HTERT RPE-1 (cell line): Measurements from ENCODE around the gene ZNF202.
"Not testable (repeated sequence)": the region's sequence is repeated elsewhere in the genome, so short reads cannot be mapped to it uniquely, and the experiment has no call there.

ENCODE experiments used
- in situ Hi-C: fragments of 300-500 bp; cut with MboI; formaldehyde crosslinking; loops from 4 replicates; pipeline ENCODE4 v1.14.3; 2020; ENCODE audit warnings: low sequenced_read_pairs

ZNF202 gene

DNA sequence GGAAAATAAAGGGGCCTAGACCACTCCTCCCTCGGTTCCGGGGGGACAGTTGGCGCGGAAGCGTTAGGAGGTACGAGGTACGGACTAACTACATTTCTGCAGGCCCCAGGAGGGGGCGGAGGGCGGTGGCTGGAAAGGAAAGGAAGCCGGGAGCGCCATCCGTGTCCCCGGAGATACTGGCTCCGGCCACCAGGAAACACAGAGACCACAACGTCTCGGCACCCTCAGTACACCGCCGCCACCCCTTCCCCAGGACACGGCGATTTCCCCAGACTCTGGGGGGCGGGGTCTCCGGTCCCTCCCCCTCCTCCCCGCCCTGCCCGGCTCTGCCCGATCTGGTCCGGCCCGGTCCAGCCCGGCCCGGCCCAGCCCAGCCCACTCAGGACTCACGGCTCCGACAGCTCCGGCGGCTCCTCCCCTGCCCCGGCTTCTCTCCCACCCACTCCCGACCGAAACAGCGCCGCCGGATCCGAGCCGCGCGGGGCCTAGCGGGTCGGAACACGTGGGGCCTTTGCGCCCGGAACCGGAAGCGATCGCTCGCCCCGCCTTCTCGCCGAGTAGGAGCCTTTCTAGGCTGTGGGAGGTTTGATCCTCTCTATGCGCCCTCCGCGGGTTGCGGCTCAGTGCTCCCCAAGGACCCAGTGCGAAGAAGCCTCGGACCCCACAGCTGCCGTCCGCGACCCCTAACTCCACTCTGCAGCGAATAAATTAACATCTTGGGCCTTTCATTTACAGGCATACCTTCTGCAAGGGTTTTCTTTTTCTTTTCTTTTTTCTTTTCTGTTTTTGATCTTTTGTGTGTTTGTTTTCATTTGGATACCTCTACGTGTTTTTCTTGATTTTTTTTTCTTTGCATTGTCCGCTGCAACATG, at the start of gene ZNF202:
Gene ZNF202, minus strand, starts transcription at position 502 of the 872 bp plus-strand sequence. CDS start 10,772 bp downstream, outside the sequence.
- in situ Hi-C loops: no loop called here

DNA sequence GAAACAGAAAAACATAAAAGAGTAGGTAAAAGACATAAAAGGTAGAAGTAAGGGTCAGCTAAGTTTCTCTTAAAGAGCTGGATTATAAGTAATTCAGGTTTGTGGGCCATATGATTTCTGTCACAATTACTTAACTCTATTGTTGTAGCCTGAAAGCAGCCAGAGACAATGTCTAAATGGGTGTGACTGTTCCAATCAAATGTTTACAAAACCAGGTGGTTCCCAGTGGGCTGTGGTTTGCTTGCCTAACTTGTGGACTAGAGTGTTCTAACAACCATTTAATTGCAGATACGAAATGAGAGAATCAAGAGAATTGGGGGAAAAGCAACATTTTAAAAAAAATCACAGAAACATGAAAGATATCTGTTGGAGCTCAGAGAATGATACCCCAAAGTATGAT, 42.1 kb upstream of the ZNF202 start:
- in situ Hi-C loops: no loop called here

DNA sequence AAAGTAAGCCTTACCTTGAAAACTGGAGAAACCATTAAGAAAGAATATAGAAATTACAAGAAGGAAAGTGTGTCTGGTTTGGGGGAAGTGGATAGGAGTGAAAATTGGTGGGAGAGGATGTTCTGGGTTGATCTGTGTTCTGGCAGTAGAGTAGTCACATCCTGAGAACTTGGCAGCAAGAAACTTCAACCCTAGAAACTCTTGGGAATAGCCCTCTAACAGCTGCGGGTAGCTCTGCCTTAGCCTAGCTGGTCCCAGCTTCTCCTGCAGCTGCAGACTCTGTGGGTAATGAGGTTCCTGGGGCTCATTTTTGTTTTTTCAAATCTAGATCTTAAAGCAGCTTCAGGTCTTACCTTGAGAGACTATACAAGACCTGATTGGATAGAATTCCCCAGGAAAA, 37.1 kb upstream of the ZNF202 start:
- in situ Hi-C loops: no loop called here

DNA sequence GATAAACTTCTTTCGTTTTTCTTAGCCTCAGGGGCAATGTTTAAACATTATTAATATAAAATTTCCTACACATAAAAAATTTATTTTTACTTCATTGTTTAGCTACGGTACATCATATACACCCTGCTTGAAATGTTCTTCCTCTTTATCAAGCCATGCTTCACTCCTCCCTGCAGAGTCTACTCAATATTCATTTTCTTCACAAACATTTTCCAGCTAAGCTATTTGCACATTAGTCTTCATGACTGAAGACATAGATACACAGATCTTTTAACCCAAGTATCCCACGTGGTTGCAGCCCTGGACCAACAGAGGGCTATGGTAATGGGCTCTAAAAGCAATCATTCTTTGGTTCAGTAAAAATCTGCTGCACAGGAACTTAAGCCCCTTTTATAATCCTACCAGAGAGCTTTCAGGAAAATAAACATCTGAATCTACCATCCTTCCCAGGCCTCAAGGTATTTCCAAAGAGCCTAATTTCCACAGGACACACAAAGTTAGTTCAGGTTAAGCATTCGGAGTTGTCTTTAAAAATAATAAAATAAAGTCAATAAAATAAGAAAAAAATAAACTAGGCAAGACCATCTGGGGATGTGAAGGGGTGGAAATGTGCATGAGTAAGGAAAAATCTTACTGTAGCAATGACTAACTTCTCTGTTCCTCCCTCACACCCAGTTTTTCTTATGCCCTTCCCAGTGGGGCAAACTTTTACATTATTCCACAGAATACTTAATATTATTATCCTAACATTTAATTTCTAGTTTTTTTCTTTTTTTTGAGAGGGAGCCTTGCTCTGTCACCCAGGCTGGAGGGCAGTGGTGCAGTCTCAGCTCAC, 34.5 kb upstream of the ZNF202 start:
- in situ Hi-C loops: no loop called here

DNA sequence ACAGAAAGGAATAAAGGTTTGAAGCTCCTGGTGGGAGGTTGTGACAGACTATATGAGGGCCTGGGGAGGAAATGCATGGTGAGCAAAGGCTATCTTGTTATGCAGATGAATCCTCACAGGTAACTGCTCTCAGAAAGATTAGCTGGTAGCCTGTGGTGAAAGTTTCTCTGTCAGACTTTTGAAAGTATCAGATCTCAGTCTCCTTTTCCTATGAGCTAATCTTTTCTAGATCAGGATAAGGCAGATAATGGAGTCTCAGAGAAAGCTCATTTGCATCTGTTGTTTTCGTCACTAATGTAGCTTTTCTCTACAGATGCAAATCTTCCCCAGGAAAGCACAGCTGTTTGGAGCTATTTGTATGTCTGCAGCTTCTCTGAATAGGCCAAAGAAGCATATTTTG, 33.8 kb upstream of the ZNF202 start:
- in situ Hi-C loops: no loop called here

DNA sequence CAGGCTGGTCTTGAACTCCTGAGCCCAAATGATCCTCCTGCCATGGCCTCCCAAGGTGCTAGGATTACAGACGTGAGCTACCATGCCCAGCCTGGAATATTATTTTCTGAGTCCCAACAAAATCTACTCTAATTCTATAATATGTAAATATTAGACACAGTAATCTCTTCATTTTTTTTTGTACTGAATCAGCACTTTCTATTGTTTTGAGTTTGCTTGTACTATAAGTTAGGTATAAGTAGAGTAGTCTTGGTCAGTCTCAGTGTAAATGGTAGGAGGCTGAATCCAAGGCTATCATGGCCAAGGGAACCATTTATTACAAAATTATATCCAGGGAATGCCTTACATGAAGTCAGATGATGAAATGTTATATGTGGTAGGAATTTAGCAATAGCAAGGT, 32.5 kb upstream of the ZNF202 start:
- in situ Hi-C loops: no loop called here

DNA sequence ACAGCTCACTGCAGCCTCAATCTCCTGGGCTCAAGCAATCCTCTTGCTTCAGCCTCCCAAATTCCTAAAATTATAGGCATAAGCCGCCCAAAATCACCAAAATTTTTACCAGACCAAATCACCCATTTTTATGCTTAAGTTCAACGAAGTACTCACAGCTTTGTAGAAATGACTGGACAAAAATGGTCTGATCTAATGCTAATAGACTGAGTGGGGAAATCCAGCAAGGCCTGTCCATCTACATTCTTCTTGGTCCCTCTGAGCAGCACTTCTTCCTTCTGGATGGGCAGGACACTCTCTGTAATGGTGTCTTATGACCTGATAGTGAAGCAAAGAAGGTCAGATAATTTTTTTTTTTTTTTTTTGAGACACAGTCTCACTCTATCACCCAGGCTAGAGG, 31.6 kb upstream of the ZNF202 start:
- in situ Hi-C loops: no loop called here

DNA sequence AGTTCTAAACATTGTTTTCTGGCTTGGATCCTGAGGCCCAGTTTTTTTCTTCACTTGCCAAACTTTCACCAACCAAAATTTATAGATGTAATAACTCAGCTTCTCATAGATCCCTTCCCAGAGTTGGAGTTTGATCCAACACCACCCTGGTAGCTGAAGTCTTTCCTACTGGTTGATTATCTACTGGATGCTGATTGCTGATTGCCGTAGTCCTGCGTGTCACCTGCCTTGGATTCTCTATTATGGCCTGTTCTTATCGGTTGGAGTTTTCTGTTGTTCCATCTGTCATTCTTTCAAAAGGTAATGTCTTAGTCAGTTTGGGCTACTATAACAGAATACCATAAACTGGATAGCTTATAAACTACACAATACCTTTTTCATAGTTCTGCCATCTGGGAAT, 30.2 kb upstream of the ZNF202 start:
- in situ Hi-C loops: no loop called here

DNA sequence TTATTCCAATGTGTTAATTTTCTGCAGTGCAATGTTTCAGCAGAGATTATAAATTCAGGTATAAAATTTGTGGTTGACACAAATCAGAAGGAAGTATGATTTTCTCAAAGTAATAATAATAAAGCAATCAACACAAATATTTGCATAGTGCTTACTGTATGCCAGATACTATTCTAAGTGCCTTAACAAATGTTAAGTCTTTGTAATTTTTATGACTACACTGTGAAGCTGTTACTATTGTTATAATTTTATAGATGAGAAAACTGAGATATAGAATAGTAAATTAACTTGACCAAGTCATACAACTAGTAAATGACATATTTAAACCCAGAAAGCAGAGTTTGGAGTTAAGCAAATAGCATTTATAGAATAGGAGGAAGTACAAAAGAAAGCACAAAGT, 29.3 kb upstream of the ZNF202 start:
- in situ Hi-C loops: no loop called here

DNA sequence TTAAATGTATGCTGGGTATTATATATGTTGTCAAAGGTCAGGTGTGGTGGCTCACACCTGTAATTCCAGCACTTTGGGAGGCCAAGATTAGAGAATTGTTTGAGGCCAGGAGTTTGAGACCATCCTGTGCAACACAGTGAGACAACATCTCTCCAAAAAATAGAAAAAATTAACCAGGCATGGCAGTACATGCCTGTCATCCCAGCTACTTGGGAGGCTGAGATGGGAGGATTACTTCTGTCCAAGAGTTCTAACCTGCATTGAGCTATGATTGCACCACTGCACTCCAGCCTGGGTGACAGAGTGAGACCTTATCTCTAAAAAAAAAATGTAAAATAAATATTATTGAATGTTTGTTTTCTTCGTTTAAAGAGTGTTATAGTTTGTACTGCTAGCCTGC, 24.1 kb upstream of the ZNF202 start:
- in situ Hi-C loops: no loop called here

DNA sequence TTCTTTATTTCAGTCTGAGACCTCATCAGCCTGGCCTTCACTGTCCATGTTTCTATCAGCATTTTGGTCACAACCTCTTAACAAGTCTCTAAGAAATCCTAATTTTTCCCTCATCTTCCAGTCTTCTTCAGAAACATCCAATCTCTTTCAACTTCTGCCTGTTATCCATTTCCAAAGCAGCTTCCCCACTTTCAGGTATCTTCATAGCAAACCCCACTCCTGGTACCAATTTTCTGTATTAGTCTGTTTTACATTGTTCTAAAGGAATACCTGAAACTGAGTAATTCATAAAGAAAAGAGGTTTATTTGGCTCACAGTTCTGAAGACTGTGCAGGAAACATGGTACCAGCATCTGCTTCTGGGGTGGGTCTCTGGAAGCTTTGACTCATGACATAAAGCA, 21.0 kb upstream of the ZNF202 start:
- in situ Hi-C loops: no loop called here

DNA sequence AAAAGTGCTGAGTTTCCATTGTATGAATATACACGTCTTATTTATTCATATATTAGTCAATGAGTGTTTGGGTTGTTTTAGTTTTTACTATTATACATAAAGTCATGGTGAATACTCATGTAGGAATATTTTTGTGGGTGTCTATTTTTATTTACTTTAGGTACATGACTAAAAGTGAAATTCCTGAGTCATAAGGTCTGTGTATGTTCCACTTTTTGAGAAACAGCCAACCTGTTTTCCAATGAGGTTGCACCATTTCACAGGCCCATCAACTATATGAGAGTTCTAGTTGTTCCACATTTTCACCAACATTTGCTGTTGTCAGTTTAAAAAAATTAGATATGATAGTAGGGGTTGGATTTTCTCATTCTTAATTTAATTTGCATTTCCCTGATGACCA, 19.4 kb upstream of the ZNF202 start:
- in situ Hi-C loops: no loop called here

DNA sequence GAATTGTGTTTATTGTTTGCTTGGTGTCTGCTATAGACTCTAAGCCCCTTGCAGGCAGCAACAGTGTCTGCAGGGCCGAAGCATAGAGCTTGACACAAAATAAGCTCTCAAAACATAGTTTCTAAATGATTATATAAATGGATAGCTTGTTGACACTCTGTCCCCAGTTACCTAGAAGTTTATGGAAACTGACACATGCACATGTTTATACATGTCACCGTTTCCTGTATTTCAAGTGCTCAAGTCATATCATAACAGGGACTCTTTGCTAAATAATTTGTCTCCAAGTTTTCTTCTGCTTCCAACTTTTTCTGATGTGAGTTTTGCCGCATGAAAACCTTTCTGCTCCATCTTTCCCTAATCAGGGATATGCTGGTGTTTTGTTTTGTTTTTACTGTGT, 16.5 kb upstream of the ZNF202 start:
- in situ Hi-C loops: no loop called here

DNA sequence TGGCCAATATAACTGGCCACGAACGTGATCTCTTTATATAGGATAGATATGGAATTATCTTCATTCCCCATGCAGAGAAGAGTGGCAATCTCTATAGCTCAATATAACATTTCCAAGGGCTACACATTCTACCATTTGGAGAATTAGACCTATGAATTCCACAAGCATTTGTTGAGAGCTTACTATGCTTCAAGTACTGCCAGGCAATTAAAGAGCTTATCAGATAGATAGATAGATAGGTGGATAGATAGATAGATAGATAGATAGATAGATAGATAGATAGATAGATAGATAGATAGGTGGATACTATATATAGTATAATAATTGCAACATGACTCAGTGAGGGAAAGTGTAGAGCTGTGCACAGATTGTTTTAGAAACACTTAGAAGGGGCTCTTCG, 14.4 kb upstream of the ZNF202 start:
- in situ Hi-C loops: no loop called here

DNA sequence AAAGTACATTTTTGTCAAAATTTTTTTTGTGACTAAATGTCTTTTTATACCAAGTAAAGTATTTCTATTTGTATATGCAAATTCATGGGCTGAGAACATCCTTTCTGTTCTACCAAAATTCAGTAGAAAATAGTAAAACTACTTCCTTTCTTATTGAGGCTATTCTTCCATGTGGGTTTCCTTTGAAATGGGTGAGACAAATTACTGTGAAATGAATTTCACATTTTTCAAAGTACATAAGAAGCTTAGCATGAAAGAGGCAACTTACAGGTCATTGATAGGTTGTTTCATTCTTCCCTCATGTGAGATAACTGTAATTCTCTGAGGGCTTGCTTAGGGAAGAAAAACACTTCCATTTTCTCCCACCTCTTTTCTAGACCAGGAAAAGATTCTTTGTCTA, 13.9 kb upstream of the ZNF202 start:
- in situ Hi-C loops: no loop called here

DNA sequence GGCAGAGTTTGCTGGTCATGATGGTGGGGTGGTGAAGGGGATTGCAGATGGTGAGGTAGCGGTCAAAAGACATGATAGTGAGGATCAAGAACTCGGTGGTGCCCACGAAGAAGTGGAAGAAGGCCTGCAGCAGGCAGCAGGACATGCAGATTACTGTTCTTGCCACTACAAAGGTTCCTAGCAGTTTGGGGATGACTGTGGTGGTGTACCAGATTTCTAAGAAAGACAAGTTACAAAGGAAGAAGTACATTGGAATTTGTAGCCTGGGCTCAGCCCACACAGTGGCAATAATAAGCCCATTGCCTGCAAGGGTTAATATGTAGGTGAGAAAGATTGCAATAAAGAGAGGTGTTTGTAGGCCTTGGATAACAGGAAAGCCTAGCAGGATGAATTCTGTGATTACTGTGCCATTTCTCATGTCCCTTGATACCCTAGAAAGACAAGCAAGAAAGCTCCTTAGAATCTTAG, 12.7 kb upstream of the ZNF202 start, which contains the start of gene OR6X1:
Gene OR6X1, minus strand, starts transcription at position 418 of the 468 bp plus-strand sequence. Its CDS starts 0 bp downstream, at position 418.
- in situ Hi-C loops: no loop called here

DNA sequence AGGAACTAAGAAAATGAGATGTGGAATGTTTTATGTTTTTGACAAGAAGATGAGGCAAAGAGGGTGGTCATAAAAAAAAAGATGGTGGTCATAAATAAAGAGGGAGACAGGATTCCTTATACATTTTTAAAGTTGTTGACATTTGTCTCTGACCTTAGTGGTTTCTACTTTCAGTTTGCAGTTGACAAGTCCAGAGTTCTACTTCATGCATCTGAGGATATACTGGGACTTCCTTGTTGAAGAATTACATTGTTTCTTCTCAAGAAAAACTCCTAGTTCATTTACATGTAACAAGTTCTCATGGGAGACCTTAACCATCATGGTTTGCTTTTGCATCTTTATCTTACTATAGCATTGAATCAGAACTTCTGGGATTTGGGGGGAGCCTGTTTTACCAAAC, 11.7 kb upstream of the ZNF202 start:
- in situ Hi-C loops: no loop called here

DNA sequence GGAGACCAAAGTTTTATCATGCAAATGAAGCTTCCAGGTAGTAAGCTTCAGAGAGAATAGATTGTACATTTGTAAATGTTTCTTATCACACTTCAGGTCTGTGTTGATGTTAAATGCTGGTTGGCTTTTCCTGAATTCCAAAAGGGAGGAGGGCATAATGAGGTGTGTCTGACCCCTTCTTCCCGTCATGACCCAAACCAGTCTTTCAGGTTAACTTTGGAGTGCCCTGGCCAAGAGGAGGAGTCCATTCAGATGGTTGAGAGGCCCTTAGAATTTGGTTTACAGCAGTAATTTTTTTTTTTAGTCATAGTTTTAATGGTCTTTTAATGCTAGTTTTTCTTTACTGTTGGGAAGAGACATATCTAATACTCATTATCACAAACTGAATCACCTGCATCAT, 10.3 kb upstream of the ZNF202 start:
- in situ Hi-C loops: no loop called here

DNA sequence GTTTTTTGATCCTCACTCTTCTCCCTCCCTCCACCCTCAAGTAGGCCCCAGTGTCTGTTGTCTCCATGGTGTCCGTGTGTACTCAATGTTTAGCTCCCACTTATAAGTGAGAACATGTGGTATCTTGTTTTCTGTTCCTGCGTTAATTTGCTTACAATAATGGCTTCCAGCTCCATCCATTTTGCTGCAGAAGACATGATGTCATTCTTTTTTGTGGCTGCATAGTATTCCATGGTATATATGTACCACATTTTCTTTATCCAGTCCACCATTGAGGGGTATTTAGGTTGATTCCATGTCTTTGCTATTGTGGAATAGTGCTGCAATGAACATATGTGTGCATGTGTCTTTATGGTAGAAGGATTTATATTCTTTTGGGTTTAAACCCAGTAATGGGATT, 6.9 kb upstream of the ZNF202 start:
- in situ Hi-C loops: not testable (repeated sequence)

DNA sequence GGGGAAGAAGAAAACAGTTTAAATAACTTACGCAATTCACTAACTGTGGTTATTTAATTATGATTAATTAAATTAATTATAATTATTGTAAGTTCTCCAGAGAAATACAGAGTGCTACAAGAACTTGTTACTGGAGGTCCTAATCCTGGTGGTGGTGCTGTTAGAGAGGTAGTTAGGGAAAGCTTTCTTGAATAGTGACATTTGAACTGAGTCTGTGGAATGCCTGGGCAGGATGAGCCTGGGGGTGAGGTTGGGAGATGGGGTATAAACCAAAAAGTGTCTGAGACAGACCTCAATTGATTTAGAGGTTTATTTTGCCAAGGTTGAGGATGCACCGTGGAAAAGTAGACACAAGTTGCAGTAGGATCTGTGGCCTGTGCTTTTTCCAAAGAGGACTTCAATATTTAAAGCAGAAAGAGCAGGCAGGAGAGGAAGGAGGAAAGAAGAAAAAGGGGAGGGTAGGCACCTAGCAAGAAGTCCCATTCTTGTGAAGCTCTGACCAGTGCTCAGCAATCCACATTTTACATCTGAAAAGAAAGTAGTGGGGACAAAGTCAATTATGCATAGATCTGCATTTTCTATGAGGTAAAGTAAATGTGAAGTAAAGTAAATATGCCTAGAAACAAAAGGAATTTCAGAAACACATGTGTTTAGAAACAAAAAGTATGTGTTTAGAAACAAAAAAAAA, 4.4 kb upstream of the ZNF202 start:
- in situ Hi-C loops: no loop called here

DNA sequence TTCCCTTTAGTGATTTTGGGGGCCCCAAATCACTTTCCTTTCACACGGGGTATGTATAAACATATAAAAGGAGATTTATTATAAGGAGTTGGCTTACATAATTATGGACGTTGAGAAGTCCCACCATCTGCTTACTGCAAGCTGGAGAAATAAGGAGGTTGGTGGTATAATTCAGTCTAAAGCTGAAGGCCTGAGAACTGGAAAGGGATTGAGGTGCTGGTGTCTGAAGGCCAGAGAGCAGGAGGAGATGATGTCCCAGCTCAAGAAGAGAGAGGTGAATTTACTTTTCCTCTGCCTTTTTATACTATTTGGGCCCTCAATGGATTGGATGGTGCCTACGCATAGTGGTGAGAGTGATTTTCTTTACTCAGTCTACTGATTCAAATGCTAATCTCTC, 1.3 kb upstream of the ZNF202 start:
- in situ Hi-C loops: no loop called here
